Stimulated activated CD8-positive, alpha-beta memory T cell treated with anti-CD3 and anti-CD28 coated beads, Interleukin-15, amount 100 ng/mL, for 48 hours (primary cell): ENCODE data around the gene RTL10.

Source experiments
- DNase-seq, 2 donors: peaks; one replicate each; pipeline ENCODE4 v3.0.0-alpha.2; 2020; ENCODE audit warnings: low read depth in 2 of 2

The RTL10 gene

GRCh38 chr22:19862619-19863246, 8.1 kb upstream of the RTL10 start:
- DNase-seq: no peak

- no peak for DNase-seq
Observed at GRCh38 chr22:19859861-19860510, 5.3 kb upstream of the RTL10 start.

GRCh38 chr22:19857382-19857781, 2.7 kb upstream of the RTL10 start:
- DNase-seq: no peak

GRCh38 chr22:19855504-19856409, 1.1 kb upstream of the RTL10 start:
- DNase-seq: peak; percentile 37 to 55

GRCh38 chr22:19853879-19854777, 546 bp downstream of the RTL10 start:
- DNase-seq: no peak

- no peak for DNase-seq
Observed at GRCh38 chr22:19853058-19853878, 1.4 kb downstream of the RTL10 start.

GRCh38 chr22:19852177-19852781, 2.4 kb downstream of the RTL10 start:
- DNase-seq: no peak

- no peak for DNase-seq
Observed at GRCh38 chr22:19851291-19852176, 3.1 kb downstream of the RTL10 start.

GRCh38 chr22:19850763-19851109, 3.9 kb downstream of the RTL10 start:
- DNase-seq: no peak

- no peak for DNase-seq
Observed at GRCh38 chr22:19849835-19850762, 4.6 kb downstream of the RTL10 start.

GRCh38 chr22:19848298-19849224, 6.1 kb downstream of the RTL10 start:
- DNase-seq: no peak

- no peak for DNase-seq
Observed at GRCh38 chr22:19847345-19847632, 7.4 kb downstream of the RTL10 start.

GRCh38 chr22:19846620-19847344, 7.9 kb downstream of the RTL10 start:
- DNase-seq: no peak

GRCh38 chr22:19845054-19845722, 9.5 kb downstream of the RTL10 start:
- no peak for DNase-seq

GRCh38 chr22:19844377-19845053, 10.2 kb downstream of the RTL10 start:
- DNase-seq: no peak
